Colonic mucosa (tissue), 4 donors: ENCODE data around the gene LYG1. TPM values are rescaled to one million over a fixed set of nuclear protein-coding genes. Genes with fewer than 3 reads are reported as not detected.
A peak's percentile ranks its signal among the peaks of the same experiment; 100 is the strongest.
"Not testable (repeated sequence)": the region's sequence is repeated elsewhere in the genome, so short reads cannot be mapped to it uniquely, and the experiment has no call there.

ENCODE experiments used
- DNase-seq: peaks from one replicate; pipeline ENCODE4 v3.0.0-alpha.2; 2020
- H3K27ac ChIP-seq: fragments of 200-600 bp; one replicate; pipeline ENCODE4 v1.8.0; 2021
- H3K27me3 ChIP-seq: fragments of 200-600 bp; one replicate; pipeline ENCODE4 v1.8.0; 2021
- H3K36me3 ChIP-seq: fragments of 200-600 bp; one replicate; pipeline ENCODE4 v1.8.0; 2021
- H3K4me1 ChIP-seq: fragments of 200-600 bp; one replicate; pipeline ENCODE4 v1.8.0; 2021; ENCODE audit warnings: mild to moderate bottlenecking
- H3K4me3 ChIP-seq: fragments of 200-600 bp; one replicate; pipeline ENCODE4 v1.8.0; 2021
- H3K9ac ChIP-seq, 2 donors: one replicate each; pipeline ENCODE4 v1.7.0; 2013; ENCODE audit warnings: control low read depth in 2 of 2, low read depth in 2 of 2, low read length in 2 of 2
- H3K9me3 ChIP-seq: fragments of 200-600 bp; one replicate; pipeline ENCODE4 v1.8.0; 2021
- CTCF ChIP-seq: fragments of 200-600 bp; IDR thresholded peaks from one replicate; pipeline ENCODE4 v1.8.0; 2022; ENCODE audit warnings: antibody characterized with exemption, mild to moderate bottlenecking
- intact Hi-C: fragments of 100-400 bp; cut with DNase I; formaldehyde crosslinking; loops from one replicate; pipeline ENCODE4 v1.14.1; 2022
- total RNA-seq, 2 donors: library from RNA; stranded (reverse); fragmentation: NEBNext Ultra II Directional in 1 of 2; extraction: Animal tissue kit (Norgen Biotek cat#: 25700) in 1 of 2; gene quantifications; one replicate each; pipeline ENCODE4 v1.2.1, GENCODE V29; 2021
- donor health status: healthy.
- donor health status: DM: no; HTN: no; CAD: no.
- donor health status: DM: no; HTN: no; CAD: no.

Gene LYG1
- total RNA-seq, 2 donors from 2014 or later: 0.96 to 1.1 TPM

- Histone ChIP-seq H3K4me3 (no peak overlapping the region), H3K9me3 (no peaks in the 10 kb centered on the region), H3K4me1 (no peaks in the 10 kb centered on the region), H3K27me3 (no peaks in the 10 kb centered on the region), H3K27ac (no peak overlapping the region), H3K36me3 (no peaks in the 10 kb centered on the region), H3K9ac (no peak overlapping the region)
- peak; percentile 18 for DNase-seq
- no peak for TF ChIP-seq CTCF
- intact Hi-C loops: no loop called here
Observed at GRCh38 chr2:99285526-99285925, 15.5 kb downstream of the LYG1 start.

- no peak overlapping the region for H3K27ac ChIP-seq
- H3K4me3 ChIP-seq: no peak overlapping the region
- no peaks in the 10 kb centered on the region for H3K36me3 ChIP-seq
- no peaks in the 10 kb centered on the region for H3K27me3 ChIP-seq
- DNase-seq: no peak
- no peak for TF ChIP-seq CTCF
- intact Hi-C loops: no loop called here
- no peak overlapping the region for H3K9ac ChIP-seq
- no peaks in the 10 kb centered on the region for H3K4me1 ChIP-seq
- no peaks in the 10 kb centered on the region for H3K9me3 ChIP-seq
Observed at GRCh38 chr2:99279969-99280695, 20.9 kb downstream of the LYG1 start.

GRCh38 chr2:99278793-99279291, 22.2 kb downstream of the LYG1 start:
- no peaks in the 10 kb centered on the region for H3K4me1 ChIP-seq
- intact Hi-C loops: no loop called here
- TF ChIP-seq CTCF: no peak
- no peaks in the 10 kb centered on the region for H3K27me3 ChIP-seq
- no peaks in the 10 kb centered on the region for H3K36me3 ChIP-seq
- no peaks in the 10 kb centered on the region for H3K9me3 ChIP-seq
- no peak overlapping the region for H3K9ac ChIP-seq
- H3K27ac ChIP-seq: no peak overlapping the region
- DNase-seq: no peak
- no peak overlapping the region for H3K4me3 ChIP-seq

GRCh38 chr2:99278195-99278765, 22.7 kb downstream of the LYG1 start:
- H3K9ac ChIP-seq, H3K4me1 ChIP-seq, intact Hi-C loops, DNase-seq, H3K27ac ChIP-seq, H3K36me3 ChIP-seq, H3K4me3 ChIP-seq, H3K27me3 ChIP-seq, H3K9me3 ChIP-seq: not testable (repeated sequence)

GRCh38 chr2:99275882-99276281, 25.1 kb downstream of the LYG1 start:
- H3K9me3 ChIP-seq: no peaks in the 10 kb centered on the region
- no peak overlapping the region for H3K4me3 ChIP-seq
- H3K4me1 ChIP-seq: no peaks in the 10 kb centered on the region
- H3K27ac ChIP-seq: no peak overlapping the region
- H3K36me3 ChIP-seq: no peaks in the 10 kb centered on the region
- H3K9ac ChIP-seq: no peak overlapping the region
- intact Hi-C loops: no loop called here
- TF ChIP-seq CTCF: no peak
- no peak for DNase-seq
- H3K27me3 ChIP-seq: no peaks in the 10 kb centered on the region

GRCh38 chr2:99261242-99261641, 39.8 kb downstream of the LYG1 start:
- no peaks in the 10 kb centered on the region for H3K27me3 ChIP-seq

More at GRCh38 chr2:99261242-99261641, 39.8 kb downstream of the LYG1 start:
- Histone ChIP-seq H3K9me3 (no peaks in the 10 kb centered on the region), H3K27ac (no peak overlapping the region), H3K9ac (no peak overlapping the region), H3K4me3 (no peak overlapping the region), H3K4me1 (no peaks in the 10 kb centered on the region), H3K36me3 (no peaks in the 10 kb centered on the region)
- intact Hi-C loops: no loop called here
- no peak for DNase-seq
- TF ChIP-seq CTCF: no peak
